ENCODE results near the gene TBC1D5.

The TBC1D5 gene

DNA sequence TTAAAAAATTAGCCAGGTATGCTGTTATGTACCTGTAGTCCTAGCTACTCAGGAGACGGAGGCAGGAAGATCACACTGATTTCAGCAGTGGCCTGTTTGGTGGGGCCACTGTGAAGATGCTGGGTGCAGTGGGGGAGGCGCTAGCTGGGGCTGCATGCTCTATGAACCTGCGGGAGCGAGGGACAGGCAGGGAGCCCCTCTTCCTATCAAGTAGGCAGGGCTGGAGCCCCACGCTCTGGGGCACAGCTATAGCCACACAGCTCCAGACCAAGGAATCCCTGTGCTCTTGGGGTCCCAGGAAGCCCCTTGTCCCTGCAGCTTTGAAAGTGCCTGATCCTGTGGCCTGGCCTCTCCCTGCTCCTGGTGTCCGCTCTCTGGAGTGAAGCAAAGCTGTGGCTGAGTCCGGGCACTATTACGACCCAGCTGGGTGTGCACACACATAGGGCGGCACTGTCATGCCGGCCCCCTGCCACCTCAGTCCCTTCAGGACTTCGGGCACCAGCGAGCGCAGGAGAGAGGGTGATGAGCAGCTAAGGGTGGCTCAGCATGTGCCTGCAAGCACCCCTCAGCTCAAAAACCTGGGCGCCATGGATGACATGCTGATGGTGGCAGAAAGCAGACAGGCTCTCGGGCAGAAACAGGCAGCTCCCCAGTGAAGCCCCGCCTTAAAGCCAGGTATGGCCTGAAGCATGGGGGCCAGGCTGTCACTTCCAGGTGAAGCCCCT is 262.6 kb downstream of the TBC1D5 start:
- ATAC-seq, result no peak
- TF ChIP-seq OSR1 (CRISPR knock-in tag; IDR thresholded peaks at IDR 0.05) (no peak), RARB (CRISPR knock-in tag; IDR thresholded peaks at IDR 0.05) (no peak), TOX (CRISPR knock-in tag; IDR thresholded peaks at IDR 0.05; ENCODE audit: borderline replicate concordance) (no peak), CSDC2 (CRISPR knock-in tag; IDR thresholded peaks at IDR 0.05) (no peak), PPARA (CRISPR knock-in tag; IDR thresholded peaks at IDR 0.05; ENCODE audit: borderline replicate concordance) (no peak), ZNF565 (CRISPR knock-in tag; conservative IDR thresholded peaks at IDR 0.05; ENCODE audit: low read depth) (no peak), ZFP30 (CRISPR knock-in tag; IDR thresholded peaks at IDR 0.05) (no peak), ISL1 (CRISPR knock-in tag; IDR thresholded peaks at IDR 0.05) (no peak), ZFP3 (CRISPR knock-in tag; IDR thresholded peaks at IDR 0.05) (no peak), ESRRG (CRISPR knock-in tag; IDR thresholded peaks at IDR 0.05) (no peak), PATZ1 (CRISPR knock-in tag; IDR thresholded peaks at IDR 0.05; ENCODE audit: borderline replicate concordance) (no peak), TCF4 (CRISPR knock-in tag; IDR thresholded peaks at IDR 0.05; ENCODE audit: borderline replicate concordance) (no peak), ZNF8 (CRISPR knock-in tag; IDR thresholded peaks at IDR 0.05) (no peak), TSHZ2 (CRISPR knock-in tag; IDR thresholded peaks at IDR 0.05) (no peak)
- TF ChIP-seq, protein P1, sequence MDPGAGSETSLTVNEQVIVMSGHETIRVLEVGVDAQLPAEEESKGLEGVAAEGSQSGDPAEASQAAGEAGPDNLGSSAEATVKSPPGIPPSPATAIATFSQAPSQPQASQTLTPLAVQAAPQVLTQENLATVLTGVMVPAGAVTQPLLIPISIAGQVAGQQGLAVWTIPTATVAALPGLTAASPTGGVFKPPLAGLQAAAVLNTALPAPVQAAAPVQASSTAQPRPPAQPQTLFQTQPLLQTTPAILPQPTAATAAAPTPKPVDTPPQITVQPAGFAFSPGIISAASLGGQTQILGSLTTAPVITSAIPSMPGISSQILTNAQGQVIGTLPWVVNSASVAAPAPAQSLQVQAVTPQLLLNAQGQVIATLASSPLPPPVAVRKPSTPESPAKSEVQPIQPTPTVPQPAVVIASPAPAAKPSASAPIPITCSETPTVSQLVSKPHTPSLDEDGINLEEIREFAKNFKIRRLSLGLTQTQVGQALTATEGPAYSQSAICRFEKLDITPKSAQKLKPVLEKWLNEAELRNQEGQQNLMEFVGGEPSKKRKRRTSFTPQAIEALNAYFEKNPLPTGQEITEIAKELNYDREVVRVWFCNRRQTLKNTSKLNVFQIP (CRISPR knock-in tag; IDR thresholded peaks at IDR 0.05; ENCODE audit: borderline replicate concordance, low read depth), result no peak
- TF ChIP-seq, protein P2, sequence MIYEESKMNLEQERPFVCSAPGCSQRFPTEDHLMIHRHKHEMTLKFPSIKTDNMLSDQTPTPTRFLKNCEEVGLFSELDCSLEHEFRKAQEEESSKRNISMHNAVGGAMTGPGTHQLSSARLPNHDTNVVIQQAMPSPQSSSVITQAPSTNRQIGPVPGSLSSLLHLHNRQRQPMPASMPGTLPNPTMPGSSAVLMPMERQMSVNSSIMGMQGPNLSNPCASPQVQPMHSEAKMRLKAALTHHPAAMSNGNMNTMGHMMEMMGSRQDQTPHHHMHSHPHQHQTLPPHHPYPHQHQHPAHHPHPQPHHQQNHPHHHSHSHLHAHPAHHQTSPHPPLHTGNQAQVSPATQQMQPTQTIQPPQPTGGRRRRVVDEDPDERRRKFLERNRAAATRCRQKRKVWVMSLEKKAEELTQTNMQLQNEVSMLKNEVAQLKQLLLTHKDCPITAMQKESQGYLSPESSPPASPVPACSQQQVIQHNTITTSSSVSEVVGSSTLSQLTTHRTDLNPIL (CRISPR knock-in tag; IDR thresholded peaks at IDR 0.05; ENCODE audit: low read depth), result no peak

DNA sequence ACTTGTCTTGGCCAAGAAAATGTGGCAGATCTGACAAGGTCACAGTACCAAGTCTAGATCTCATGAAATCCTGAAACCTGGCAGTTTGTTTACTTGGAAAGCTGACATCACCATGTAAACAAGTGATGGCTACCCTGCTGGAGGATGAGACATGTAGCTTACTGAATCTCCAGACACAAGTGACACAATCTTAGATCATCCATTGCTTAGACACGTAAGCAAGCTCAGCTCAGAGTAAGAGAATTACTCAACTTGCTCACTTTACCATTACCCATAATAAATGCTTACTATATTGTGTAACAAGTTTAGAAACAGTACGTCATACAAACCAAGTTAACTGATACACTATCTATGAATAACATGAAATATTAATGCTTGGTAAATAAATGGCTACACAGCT is 263.8 kb downstream of the TBC1D5 start:
- no peak for TF ChIP-seq ZNF565 (CRISPR knock-in tag; conservative IDR thresholded peaks at IDR 0.05; ENCODE audit: low read depth)
- TF ChIP-seq PPARA (CRISPR knock-in tag; IDR thresholded peaks at IDR 0.05; ENCODE audit: borderline replicate concordance), result no peak
- TF ChIP-seq BACH2 (CRISPR knock-in tag; IDR thresholded peaks at IDR 0.05; ENCODE audit: borderline replicate concordance), result no peak
- TF ChIP-seq TCF4 (CRISPR knock-in tag; IDR thresholded peaks at IDR 0.05; ENCODE audit: borderline replicate concordance), result no peak
- TF ChIP-seq GLIS3 (CRISPR knock-in tag; IDR thresholded peaks at IDR 0.05), result no peak
- TF ChIP-seq, protein P2 (CRISPR knock-in tag; IDR thresholded peaks at IDR 0.05; ENCODE audit: low read depth), result no peak
- TF ChIP-seq CSDC2 (CRISPR knock-in tag; IDR thresholded peaks at IDR 0.05), result no peak
- no peak for TF ChIP-seq ISL1 (CRISPR knock-in tag; IDR thresholded peaks at IDR 0.05)
- no peak for TF ChIP-seq ZNF8 (CRISPR knock-in tag; IDR thresholded peaks at IDR 0.05)
- no peak for TF ChIP-seq TOX (CRISPR knock-in tag; IDR thresholded peaks at IDR 0.05; ENCODE audit: borderline replicate concordance)
- no peak for TF ChIP-seq ZFP3 (CRISPR knock-in tag; IDR thresholded peaks at IDR 0.05)
- TF ChIP-seq, protein P3, sequence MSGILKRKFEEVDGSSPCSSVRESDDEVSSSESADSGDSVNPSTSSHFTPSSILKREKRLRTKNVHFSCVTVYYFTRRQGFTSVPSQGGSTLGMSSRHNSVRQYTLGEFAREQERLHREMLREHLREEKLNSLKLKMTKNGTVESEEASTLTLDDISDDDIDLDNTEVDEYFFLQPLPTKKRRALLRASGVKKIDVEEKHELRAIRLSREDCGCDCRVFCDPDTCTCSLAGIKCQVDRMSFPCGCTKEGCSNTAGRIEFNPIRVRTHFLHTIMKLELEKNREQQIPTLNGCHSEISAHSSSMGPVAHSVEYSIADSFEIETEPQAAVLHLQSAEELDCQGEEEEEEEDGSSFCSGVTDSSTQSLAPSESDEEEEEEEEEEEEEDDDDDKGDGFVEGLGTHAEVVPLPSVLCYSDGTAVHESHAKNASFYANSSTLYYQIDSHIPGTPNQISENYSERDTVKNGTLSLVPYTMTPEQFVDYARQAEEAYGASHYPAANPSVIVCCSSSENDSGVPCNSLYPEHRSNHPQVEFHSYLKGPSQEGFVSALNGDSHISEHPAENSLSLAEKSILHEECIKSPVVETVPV (CRISPR knock-in tag; IDR thresholded peaks at IDR 0.05), result no peak
- no peak for TF ChIP-seq ZNF70 (CRISPR knock-in tag; IDR thresholded peaks at IDR 0.05)
- TF ChIP-seq ZC3H10 (CRISPR knock-in tag; IDR thresholded peaks at IDR 0.05), result no peak
- no peak for TF ChIP-seq RARB (CRISPR knock-in tag; IDR thresholded peaks at IDR 0.05)
- TF ChIP-seq TSHZ2 (CRISPR knock-in tag; IDR thresholded peaks at IDR 0.05), result no peak
- TF ChIP-seq ESRRG (CRISPR knock-in tag; IDR thresholded peaks at IDR 0.05), result no peak
- TF ChIP-seq OSR1 (CRISPR knock-in tag; IDR thresholded peaks at IDR 0.05), result no peak
- no peak for ATAC-seq

Measured in SK-N-SH treated with all-trans-retinoic acid at 6 μM for 48 hours (cell line).